ENCODE measurements around the gene ST3GAL4. TPM values are rescaled to one million over a fixed set of nuclear protein-coding genes. Genes with fewer than 3 reads are reported as not detected.

ST3GAL4 gene
- total and polyA plus RNA-seq, 2 of the 8 experiments (the other 6 are each of a cell fraction or from before 2014, with no cell fraction given) = 15.6 to 20.0 TPM

GRCh38 chr11:126339863-126340434 is 15.5 kb upstream of the ST3GAL4 start:
- Histone ChIP-seq H3K27me3 (replicated peaks in 1 of 4; ENCODE audit: control insufficient read depth in 3 of 4, extremely low read depth in 1 of 4, insufficient read depth in 3 of 4, low read length in 3 of 4) (no peaks in the 10 kb centered on the region), H3K9me3 (ENCODE audit: insufficient read depth in 2 of 2, low read depth in 1 of 2, low read length in 1 of 2) (no peaks in the 10 kb centered on the region), H2BK120ac (replicated peaks; ENCODE audit: low read depth, low read length) (no peak overlapping the region), H3K36me3 (ENCODE audit: control insufficient read depth in 2 of 4, insufficient read depth in 4 of 4, low read length in 3 of 4) (peaks cover 0 to 18% (median 3%) of the 10 kb centered on the region in 4 experiments; a peak in 3 of 8 replicates), H4K20me1 (replicated peaks in 1 of 2; ENCODE audit: control insufficient read depth in 1 of 2, insufficient read depth in 2 of 2, low read length in 2 of 2) (no peaks in the 10 kb centered on the region), H3K4ac (replicated peaks; ENCODE audit: insufficient read length, low read depth, low read length) (no peak overlapping the region), H3K4me3 (ENCODE audit: extremely low read depth in 1 of 4, insufficient read depth in 2 of 4, low read depth in 3 of 4, low read length in 4 of 4) (no peak overlapping the region), H3K9ac (replicated peaks in 1 of 4; ENCODE audit: extremely low read depth in 1 of 4, low read depth in 3 of 4, low read length in 3 of 4) (no peak overlapping the region), H3K56ac (replicated peaks; ENCODE audit: insufficient read length, low read depth, low read length) (no peak overlapping the region), H3K79me1 (ENCODE audit: low read depth, low read length) (no peaks in the 10 kb centered on the region; the same call in 1 of the 2 replicates), H3K23ac (ENCODE audit: insufficient read length) (no peak overlapping the region), H2AK5ac (ENCODE audit: low read depth, low read length) (no peak overlapping the region), H3K27ac (ENCODE audit: low read depth, low read length) (no peak overlapping the region), H2BK12ac (ENCODE audit: low read depth, low read length) (no peak overlapping the region), H2BK15ac (ENCODE audit: low read length) (no peak overlapping the region), H3K23me2 (ENCODE audit: low read depth, low read length) (no peaks in the 10 kb centered on the region), H3K18ac (ENCODE audit: extremely low read depth, low read length) (no peak overlapping the region), H3K4me2 (ENCODE audit: insufficient read depth in 1 of 2, low read depth in 2 of 2, low read length in 2 of 2) (no peak overlapping the region), H4K8ac (ENCODE audit: extremely low read depth, insufficient read depth, low read length) (no peak overlapping the region; the same call in 1 of the 2 replicates), H3K4me1 (replicated peaks in 1 of 4; ENCODE audit: control insufficient read depth in 3 of 4, insufficient read depth in 4 of 4, low read length in 3 of 4) (peaks cover 0 to 8% (median 3%) of the 10 kb centered on the region in 4 experiments; a peak in 2 of 7 replicates), H4K91ac (replicated peaks; ENCODE audit: insufficient read length, low read length) (no peak overlapping the region), H3K79me2 (ENCODE audit: control insufficient read depth in 1 of 2, insufficient read depth in 2 of 2, low read length in 2 of 2) (no peaks in the 10 kb centered on the region), H3K14ac (ENCODE audit: insufficient read length) (no peak overlapping the region), H2BK20ac (ENCODE audit: low read length) (no peak overlapping the region), H4K5ac (ENCODE audit: insufficient read length, low read depth, low read length) (no peak overlapping the region), H2BK5ac (ENCODE audit: low read depth, low read length) (no peak overlapping the region), H2AFZ (ENCODE audit: low read length) (no peak overlapping the region)
- POLR2A ChIA-PET (ENCODE audit: partially characterized antibody) = interaction anchor here (0.6 to 1.6 kb wide), 6 partner anchors 14 to 142 kb away, joined by 3 to 6 read pairs (median 4); partner anchors contain the start of gene ST3GAL4
- no peak for TF ChIP-seq GABPA (IDR thresholded peaks at IDR 0.05; ENCODE audit: borderline replicate concordance, insufficient read depth, low read length)
- no peak for TF ChIP-seq SAP30 (IDR thresholded peaks at IDR 0.05; ENCODE audit: insufficient read depth, insufficient replicate concordance, low read length)
- TF ChIP-seq, protein P1, sequence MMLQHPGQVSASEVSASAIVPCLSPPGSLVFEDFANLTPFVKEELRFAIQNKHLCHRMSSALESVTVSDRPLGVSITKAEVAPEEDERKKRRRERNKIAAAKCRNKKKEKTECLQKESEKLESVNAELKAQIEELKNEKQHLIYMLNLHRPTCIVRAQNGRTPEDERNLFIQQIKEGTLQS (IDR thresholded peaks at IDR 0.05; ENCODE audit: insufficient read depth, low read depth, low read length) = no peak
- TF ChIP-seq KDM1A (IDR thresholded peaks at IDR 0.05; ENCODE audit: borderline replicate concordance, low read length) = no peak
- TF ChIP-seq SIX5 (IDR thresholded peaks at IDR 0.05; ENCODE audit: low read depth, low read length) = no peak
- no peak for TF ChIP-seq SP1 (IDR thresholded peaks at IDR 0.05; ENCODE audit: low read depth, low read length)
- TF ChIP-seq FOSL1 (IDR thresholded peaks at IDR 0.05; ENCODE audit: insufficient read depth, low read depth, low read length) = no peak
- TF ChIP-seq POU5F1 (IDR thresholded peaks at IDR 0.05; ENCODE audit: low read depth, low read length) = no peak
- TF ChIP-seq SP2 (IDR thresholded peaks at IDR 0.05; ENCODE audit: low read length) = no peak
- FAIRE-seq (no peak), DNase-seq (ENCODE audit: low read depth in 1 of 2, low spot score in 2 of 2) (no peak)
- CTCF ChIA-PET (ENCODE audit: partially characterized antibody) = interaction anchor here (0.6 to 3.8 kb wide), 2 partner anchors 30 to 56 kb away, joined by 4 to 17 read pairs; no protein-coding TSS in a partner anchor
- 91% methylated on average over 11 of the region's 11 CpGs; no CpG with 5 or more reads in 1 of the 2 experiments for WGBS, 2 experiments (ENCODE audit: extremely low coverage in 1 of 2, insufficient coverage in 1 of 2, insufficient read length in 1 of 2, insufficient replicate concordance in 2 of 2, low coverage in 1 of 2, low lambda C conversion rate in 2 of 2, missing lambda C conversion rate in 1 of 2)
